NCI-H1417 treated with DMSO at 0.1 percent for 48 hours (cell line): ENCODE data around the gene CRKL.
"Not testable (repeated sequence)": the region's sequence is repeated elsewhere in the genome, so short reads cannot be mapped to it uniquely, and the experiment has no call there.

Source experiments
- DNase-seq: peaks from one replicate; lab custom pipeline; 2025; lab: John Stamatoyannopoulos, UW

CRKL gene

GRCh38 chr22:20916916-20917810, at the start of gene CRKL:
CRKL (plus strand) TSS chr22:20917407; CDS start chr22:20917935, 528 bp downstream.
- peak; percentile 54 for DNase-seq

GRCh38 chr22:20868025-20868962, 48.9 kb upstream of the CRKL start:
- no peak for DNase-seq

- DNase-seq, result no peak
Measured at GRCh38 chr22:20869234-20869633, 48.0 kb upstream of the CRKL start.

GRCh38 chr22:20873214-20873613, 44.0 kb upstream of the CRKL start:
- DNase-seq, result no peak

- DNase-seq, result no peak
Measured at GRCh38 chr22:20875296-20875695, 41.9 kb upstream of the CRKL start.

- DNase-seq, result no peak
Measured at GRCh38 chr22:20877715-20878114, 39.5 kb upstream of the CRKL start.

GRCh38 chr22:20881231-20881630, 36.0 kb upstream of the CRKL start:
- no peak for DNase-seq

- DNase-seq, result no peak
Measured at GRCh38 chr22:20881869-20882815, 35.1 kb upstream of the CRKL start.

GRCh38 chr22:20882855-20883254, 34.4 kb upstream of the CRKL start:
- no peak for DNase-seq

GRCh38 chr22:20884454-20884853, 32.8 kb upstream of the CRKL start:
- DNase-seq, result no peak

GRCh38 chr22:20885017-20885556, 32.1 kb upstream of the CRKL start:
- no peak for DNase-seq

GRCh38 chr22:20885557-20886323, 31.5 kb upstream of the CRKL start:
- DNase-seq, result no peak

GRCh38 chr22:20887375-20887774, 29.8 kb upstream of the CRKL start:
- DNase-seq, result no peak

- DNase-seq, result no peak
Measured at GRCh38 chr22:20889025-20889704, 28.0 kb upstream of the CRKL start.

- DNase-seq, result no peak
Measured at GRCh38 chr22:20889904-20890540, 27.2 kb upstream of the CRKL start.

GRCh38 chr22:20890975-20891374, 26.2 kb upstream of the CRKL start:
- DNase-seq, result no peak

- not testable (repeated sequence) for DNase-seq
Measured at GRCh38 chr22:20897737-20898136, 19.5 kb upstream of the CRKL start.

- DNase-seq, result no peak
Measured at GRCh38 chr22:20899827-20900423, 17.3 kb upstream of the CRKL start.
